HepG2 (cell line): ENCODE results near the gene CYP27A1.

ENCODE experiments used
- ATM ChIP-seq: fragments of 450-650 bp; IDR thresholded peaks from 2 replicates; pipeline ENCODE4 v1.7.1; 2017; ENCODE audit warnings: mild to moderate bottlenecking, borderline replicate concordance
- CEBPB ChIP-seq: IDR thresholded peaks from 2 replicates; pipeline ENCODE4 v1.6.1; 2011; ENCODE audit warnings: low read depth, low read length, improper control_type of control experiment, borderline replicate concordance
- CSRNP1 ChIP-seq: sonication (generic); formaldehyde crosslinking; IDR thresholded peaks from 2 replicates; pipeline ENCODE4 v1.8.1; 2023; ENCODE audit warnings: mild to moderate bottlenecking, missing genetic modification reagents
- ELF1 ChIP-seq: sonication (generic); formaldehyde crosslinking; IDR thresholded peaks from 2 replicates; pipeline ENCODE4 v1.4.0; 2020; ENCODE audit warnings: missing genetic modification reagents
- EP300 ChIP-seq, 3 experiments: sonication (generic) in 1 of 3; formaldehyde crosslinking in 1 of 3; IDR thresholded peaks; 2 replicates each; pipeline versions ENCODE4 v1.5.1 to v1.6.1; 2011 to 2020; ENCODE audit warnings: low read depth in 2 of 3, low read length in 2 of 3, borderline replicate concordance in 1 of 3, improper control_type of control experiment in 1 of 3, mild to moderate bottlenecking in 1 of 3, missing genetic modification reagents in 1 of 3, moderate library complexity in 1 of 3
- NONO ChIP-seq, 2 experiments: fragments of 450-650 bp in 1 of 2; sonication (generic) in 1 of 2; formaldehyde crosslinking in 1 of 2; IDR thresholded peaks in 1 of 2; conservative IDR thresholded peaks in 1 of 2; 2 replicates each; pipeline versions ENCODE4 v1.6.1 to v1.8.0; 2017 to 2022; ENCODE audit warnings: mild to moderate bottlenecking in 1 of 2, missing genetic modification reagents in 1 of 2, moderate library complexity in 1 of 2
- ONECUT2 ChIP-seq: sonication (generic); formaldehyde crosslinking; IDR thresholded peaks from 2 replicates; pipeline ENCODE4 v1.4.0; 2020; ENCODE audit warnings: missing genetic modification reagents
- TCF7 ChIP-seq: sonication (generic); IDR thresholded peaks from 2 replicates; pipeline ENCODE4 v1.6.1; 2016; ENCODE audit warnings: antibody characterized with exemption, low read depth
- ZIK1 ChIP-seq: sonication (generic); formaldehyde crosslinking; IDR thresholded peaks from 2 replicates; pipeline ENCODE4 v1.5.0; 2020; ENCODE audit warnings: mild to moderate bottlenecking, low read depth, missing genetic modification reagents, borderline replicate concordance
- ZNF652 ChIP-seq: IDR thresholded peaks from 2 replicates; pipeline ENCODE4 v1.6.1; 2016; ENCODE audit warnings: low read depth, borderline replicate concordance
- TF ChIP-seq, protein P1 (sequence below): sonication (generic); formaldehyde crosslinking; IDR thresholded peaks from 2 replicates; pipeline ENCODE4 v1.4.0; 2020; ENCODE audit warnings: missing genetic modification reagents
- TF ChIP-seq, protein P2 (sequence below): sonication (generic); formaldehyde crosslinking; IDR thresholded peaks from 2 replicates; pipeline ENCODE4 v1.4.0; 2020; ENCODE audit warnings: missing genetic modification reagents

GRCh38 chr2:218782528-218782844, 539 bp downstream of the CYP27A1 start:
- no peak for TF ChIP-seq NONO (IDR thresholded peaks at IDR 0.05)
- no peak for TF ChIP-seq NONO (CRISPR knock-in tag; conservative IDR thresholded peaks at IDR 0.05)
- TF ChIP-seq, protein P1, sequence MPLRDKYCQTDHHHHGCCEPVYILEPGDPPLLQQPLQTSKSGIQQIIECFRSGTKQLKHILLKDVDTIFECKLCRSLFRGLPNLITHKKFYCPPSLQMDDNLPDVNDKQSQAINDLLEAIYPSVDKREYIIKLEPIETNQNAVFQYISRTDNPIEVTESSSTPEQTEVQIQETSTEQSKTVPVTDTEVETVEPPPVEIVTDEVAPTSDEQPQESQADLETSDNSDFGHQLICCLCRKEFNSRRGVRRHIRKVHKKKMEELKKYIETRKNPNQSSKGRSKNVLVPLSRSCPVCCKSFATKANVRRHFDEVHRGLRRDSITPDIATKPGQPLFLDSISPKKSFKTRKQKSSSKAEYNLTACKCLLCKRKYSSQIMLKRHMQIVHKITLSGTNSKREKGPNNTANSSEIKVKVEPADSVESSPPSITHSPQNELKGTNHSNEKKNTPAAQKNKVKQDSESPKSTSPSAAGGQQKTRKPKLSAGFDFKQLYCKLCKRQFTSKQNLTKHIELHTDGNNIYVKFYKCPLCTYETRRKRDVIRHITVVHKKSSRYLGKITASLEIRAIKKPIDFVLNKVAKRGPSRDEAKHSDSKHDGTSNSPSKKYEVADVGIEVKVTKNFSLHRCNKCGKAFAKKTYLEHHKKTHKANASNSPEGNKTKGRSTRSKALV (CRISPR knock-in tag) = no peak
- TF ChIP-seq ZNF652 (CRISPR knock-in tag) = no peak
- TF ChIP-seq TCF7 = no peak
- TF ChIP-seq CEBPB = no peak
- TF ChIP-seq ELF1 (CRISPR knock-in tag) = 0 out of 2 replicates have a peak, but pooled peaks have one; percentile 14
- TF ChIP-seq ONECUT2 = no peak
- TF ChIP-seq CSRNP1 (CRISPR knock-in tag) = no peak
- TF ChIP-seq ATM = no peak
- TF ChIP-seq, protein P2, sequence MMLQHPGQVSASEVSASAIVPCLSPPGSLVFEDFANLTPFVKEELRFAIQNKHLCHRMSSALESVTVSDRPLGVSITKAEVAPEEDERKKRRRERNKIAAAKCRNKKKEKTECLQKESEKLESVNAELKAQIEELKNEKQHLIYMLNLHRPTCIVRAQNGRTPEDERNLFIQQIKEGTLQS = peak; percentile 29; the same call in 1 of the 2 replicates
- TF ChIP-seq EP300 (IDR thresholded peaks at IDR 0.05; ENCODE audit: low read depth in 2 of 2, low read length in 2 of 2) = no peak
- no peak; the same call in 1 of the 2 replicates for TF ChIP-seq EP300 (CRISPR knock-in tag; IDR thresholded peaks at IDR 0.05; ENCODE audit: borderline replicate concordance)
- TF ChIP-seq ZIK1 (CRISPR knock-in tag) = no peak; the same call in 1 of the 2 replicates
